ENCODE results near the gene ADIRF. TPM values are rescaled to one million over a fixed set of nuclear protein-coding genes. Genes with fewer than 3 reads are reported as not detected.

ADIRF gene
- total and polyA plus RNA-seq, 7 donors, result 45.3 to 157 (median 98.1) TPM

DNA sequence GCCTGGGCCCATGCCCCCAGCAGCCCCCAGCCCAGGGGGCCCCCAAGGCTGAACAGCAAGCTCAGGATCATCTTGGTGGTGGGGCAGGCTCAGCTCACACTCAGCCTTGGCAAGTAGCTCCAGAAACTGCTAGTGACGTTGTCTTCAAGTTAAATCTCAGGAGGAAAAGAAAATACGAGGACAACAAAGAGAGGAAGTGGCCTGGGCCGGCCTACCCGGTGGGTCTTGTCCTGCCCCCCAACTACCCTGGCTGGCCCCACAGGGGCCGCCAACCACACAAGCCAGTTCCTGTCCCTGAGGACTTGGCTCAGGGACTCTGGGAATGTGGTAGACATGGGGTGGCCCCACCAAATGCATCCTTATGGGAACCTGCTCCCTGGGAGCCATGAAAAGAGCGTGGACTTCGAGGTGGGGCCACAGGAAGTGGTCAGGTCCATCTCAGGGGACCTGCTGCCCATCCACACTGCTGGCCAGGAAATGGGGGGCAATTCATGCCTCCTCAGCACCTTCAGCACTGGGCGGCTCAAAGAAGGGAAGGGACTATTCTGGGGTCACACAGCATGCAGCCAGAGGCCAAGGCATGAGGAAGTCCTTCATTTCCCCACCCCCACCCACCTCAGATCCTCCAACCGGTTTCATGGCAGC lies 10.7 kb upstream of the ADIRF start, which contains the start of gene MMRN2:
MMRN2 (minus strand) TSS at position 145 of the 645 bp plus-strand sequence; CDS start at position 71, 74 bp downstream.
- no peak for DNase-seq
- Histone ChIP-seq H3K4me1 (peaks cover 0 to 50% (median 34%) of the 10 kb centered on the region in 4 donors), H3K27me3 (no peaks in the 10 kb centered on the region), H3K9me3 (no peaks in the 10 kb centered on the region), H3K27ac (peak within 1 kb of the TSS; percentile 63 to 77 (median 68)), H3K4me3 (peak within 1 kb of the TSS in 3 of 4 donors; percentile 21 to 29 (median 28)), H3K36me3 (no peaks in the 10 kb centered on the region)
- peak in 1 of 4 donors; percentile 13 for TF ChIP-seq POLR2AphosphoS5 (IDR thresholded peaks at IDR 0.05)
- TF ChIP-seq POLR2A (IDR thresholded peaks at IDR 0.05), result no peak
- TF ChIP-seq EP300 (IDR thresholded peaks at IDR 0.05), result no peak
- TF ChIP-seq CTCF (IDR thresholded peaks at IDR 0.05), result no peak
- intact Hi-C loops (cut with DNase I), result no loop called here
- WGBS, 2 donors, result 65 to 72% methylated on average over 9 of the region's 9 CpGs

- TF ChIP-seq POLR2A (IDR thresholded peaks at IDR 0.05), result no peak
- TF ChIP-seq POLR2AphosphoS5 (IDR thresholded peaks at IDR 0.05), result peak in 1 of 4 donors; percentile 22
- H3K4me1 ChIP-seq, result peaks cover 0 to 48% (median 34%) of the 10 kb centered on the region in 4 donors
- peak; percentile 65 for DNase-seq
These were observed 10.0 kb upstream of the ADIRF start, which contains the start of gene SNCG for GRCh38 chr10:86958116-86958900. SNCG (plus strand) TSS chr10:86958599; CDS start chr10:86958698, 99 bp downstream.

GRCh38 chr10:86958901-86959736 lies 9.2 kb upstream of the ADIRF start:
- Histone ChIP-seq H3K27ac (peak overlapping the region; percentile 63 to 77 (median 68)), H3K4me1 (peaks cover 0 to 39% (median 26%) of the 10 kb centered on the region in 4 donors)

More at GRCh38 chr10:86958116-86958900, 10.0 kb upstream of the ADIRF start, which contains the start of gene SNCG:
- no peaks in the 10 kb centered on the region for H3K27me3 ChIP-seq
- 35 to 55% methylated on average over 22 of the region's 22 CpGs for WGBS, 2 donors
- no peaks in the 10 kb centered on the region for H3K36me3 ChIP-seq
- H3K4me3 ChIP-seq, result peak within 1 kb of the TSS in 3 of 4 donors; percentile 2 to 28 (median 16)
- peak within 1 kb of the TSS; percentile 63 to 77 (median 68) for H3K27ac ChIP-seq
- no peaks in the 10 kb centered on the region for H3K9me3 ChIP-seq
- intact Hi-C loops (cut with DNase I), result no loop called here

GRCh38 chr10:86959737-86960002 lies 8.6 kb upstream of the ADIRF start:
- intact Hi-C loops (cut with DNase I), result no loop called here
- DNase-seq, result no peak
- Histone ChIP-seq H3K27ac (peak overlapping the region; percentile 52 to 77 (median 67)), H3K4me1 (peaks cover 0 to 34% (median 20%) of the 10 kb centered on the region in 4 donors), H3K4me3 (no peak overlapping the region), H3K27me3 (no peaks in the 10 kb centered on the region), H3K9me3 (no peaks in the 10 kb centered on the region), H3K36me3 (no peaks in the 10 kb centered on the region)
- no peak for TF ChIP-seq POLR2AphosphoS5 (IDR thresholded peaks at IDR 0.05)
- TF ChIP-seq EP300 (IDR thresholded peaks at IDR 0.05), result no peak
- 81 to 88% methylated on average over 2 of the region's 2 CpGs for WGBS, 2 donors

More at GRCh38 chr10:86958901-86959736, 9.2 kb upstream of the ADIRF start:
- 61 to 62% methylated on average over 16 of the region's 16 CpGs for WGBS, 2 donors
- peak in 2 of 4 donors; percentile 33 to 36 for TF ChIP-seq POLR2AphosphoS5 (IDR thresholded peaks at IDR 0.05)
- no peak for TF ChIP-seq EP300 (IDR thresholded peaks at IDR 0.05)
- intact Hi-C loops (cut with DNase I), result no loop called here
- H3K9me3 ChIP-seq, result no peaks in the 10 kb centered on the region
- DNase-seq, result peak; percentile 74
- H3K27me3 ChIP-seq, result no peaks in the 10 kb centered on the region
- peak overlapping the region in 3 of 4 donors; percentile 2 to 19 (median 16) for H3K4me3 ChIP-seq
- H3K36me3 ChIP-seq, result no peaks in the 10 kb centered on the region

DNA sequence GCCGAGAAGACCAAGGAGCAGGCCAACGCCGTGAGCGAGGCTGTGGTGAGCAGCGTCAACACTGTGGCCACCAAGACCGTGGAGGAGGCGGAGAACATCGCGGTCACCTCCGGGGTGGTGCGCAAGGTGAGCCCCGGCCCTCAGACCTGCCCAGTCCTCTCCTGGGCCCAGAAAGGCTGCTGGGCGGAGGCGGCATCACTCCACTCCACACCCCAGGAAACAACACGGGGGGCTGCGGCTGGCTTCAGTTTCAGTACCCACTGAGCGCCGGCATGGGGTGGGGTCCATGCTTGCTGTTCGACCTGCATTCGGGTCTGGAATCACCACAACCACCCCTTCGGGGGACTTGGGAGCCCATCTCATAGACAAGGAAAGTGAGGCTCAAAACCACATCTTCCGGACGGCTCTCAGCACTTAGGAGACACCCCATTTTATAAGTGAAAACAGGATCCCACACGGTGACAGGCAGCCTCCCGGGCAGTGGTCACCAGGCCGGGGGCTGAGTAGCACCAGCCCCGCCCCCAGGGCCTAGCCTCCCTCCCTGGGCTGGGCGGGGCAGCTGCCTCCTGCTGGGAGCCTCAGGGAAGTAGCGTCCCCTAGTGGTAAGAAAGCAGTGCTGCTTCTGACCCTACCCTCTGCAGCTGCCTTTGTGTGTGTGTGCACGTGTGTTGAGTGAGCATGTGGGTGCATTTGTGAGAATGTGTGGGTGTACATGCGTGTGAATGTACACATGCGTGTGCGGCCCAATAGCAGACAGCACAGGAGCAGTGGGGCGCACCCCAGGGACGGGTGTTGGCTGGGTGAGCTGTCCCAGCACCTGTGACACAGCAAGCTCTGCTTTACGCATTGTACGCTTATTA lies 8.0 kb upstream of the ADIRF start:
- H3K9me3 ChIP-seq, result no peaks in the 10 kb centered on the region
- no peaks in the 10 kb centered on the region for H3K36me3 ChIP-seq
- H3K4me1 ChIP-seq, result peaks cover 0 to 28% (median 18%) of the 10 kb centered on the region in 4 donors
- no peaks in the 10 kb centered on the region for H3K27me3 ChIP-seq
- TF ChIP-seq EP300 (IDR thresholded peaks at IDR 0.05) (no peak), CTCF (IDR thresholded peaks at IDR 0.05) (peak; percentile 18 to 71 (median 59))
- H3K27ac ChIP-seq, result peak overlapping the region; percentile 52 to 77 (median 67)
- WGBS, 2 donors, result 63 to 76% methylated on average over 37 of the region's 37 CpGs
- intact Hi-C loops (cut with DNase I), result no loop called here
- DNase-seq, result no peak
- no peak overlapping the region for H3K4me3 ChIP-seq

Data from sigmoid colon (tissue), 7 donors.